GM21447 (cell line): ENCODE results near the gene CACNA2D1.

ENCODE experiments used
- ATAC-seq: cut with Tn5 transposase; IDR thresholded peaks from one replicate; pipeline ENCODE4 v1.9.1; 2021; ENCODE audit not compliant: unreplicated experiment

Gene CACNA2D1

DNA sequence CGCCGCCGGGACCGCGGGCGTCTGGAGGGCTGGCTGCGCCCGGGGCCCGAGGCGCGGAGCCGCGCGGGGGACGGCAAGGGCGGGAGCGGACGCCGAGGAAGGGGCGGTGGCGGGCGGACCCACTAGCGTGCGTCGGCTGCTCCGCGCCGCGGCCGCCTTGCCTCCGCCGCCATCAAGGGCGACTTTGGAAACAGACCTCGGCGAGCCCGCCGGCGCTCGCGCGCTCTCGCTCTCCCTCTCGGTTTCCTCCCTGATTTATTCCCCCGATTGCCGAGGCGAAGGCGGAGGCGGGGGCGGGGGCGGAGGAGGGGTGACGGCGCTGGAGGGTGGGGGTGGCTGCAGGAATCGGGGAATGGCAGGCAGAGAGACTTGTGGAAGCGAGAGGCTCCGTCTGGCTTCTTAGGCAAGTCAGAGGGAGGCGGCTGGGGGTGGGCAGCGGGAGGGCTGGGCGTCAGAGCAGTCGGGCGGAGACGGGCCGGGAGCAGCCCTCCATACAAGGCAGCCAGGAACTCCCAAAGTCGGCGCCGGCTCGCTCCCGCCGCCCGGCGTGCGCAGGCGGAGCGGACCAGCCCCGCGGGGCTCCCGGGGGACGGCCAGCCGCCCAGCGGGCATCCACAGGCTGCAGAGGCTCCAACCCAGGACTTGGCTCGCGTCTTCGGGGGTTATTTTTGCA lies at the start of gene CACNA2D1:
Gene CACNA2D1, minus strand, starts transcription at position 231 of the 673 bp plus-strand sequence.
- ATAC-seq: no peak

DNA sequence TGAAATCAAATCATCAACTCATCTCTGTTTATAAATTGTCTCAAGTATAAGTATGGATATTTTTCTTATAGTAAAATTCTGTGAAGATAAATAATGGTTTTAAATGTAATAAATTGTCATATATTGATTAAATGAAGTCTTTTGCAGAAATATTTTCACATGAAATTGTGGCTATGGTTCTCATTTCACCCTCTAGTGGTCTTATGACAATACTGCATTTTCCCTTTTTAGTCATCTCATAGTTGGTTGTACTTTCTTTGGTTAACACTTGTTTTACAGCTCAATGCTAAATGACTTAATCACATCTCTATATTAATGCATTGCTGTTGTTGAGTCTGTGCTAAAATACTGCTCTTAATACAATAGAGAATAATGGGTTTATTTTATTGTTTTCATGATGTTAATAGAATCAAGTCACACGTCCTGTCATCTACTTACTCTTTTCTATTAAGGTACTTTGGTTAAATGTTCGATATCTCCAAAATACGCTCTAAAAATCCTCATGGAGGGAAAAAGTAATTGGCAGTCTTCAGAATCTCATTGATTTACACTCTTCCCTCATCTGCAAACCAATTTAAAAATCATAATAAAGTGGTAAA lies 38.0 kb upstream of the CACNA2D1 start:
- no peak for ATAC-seq

DNA sequence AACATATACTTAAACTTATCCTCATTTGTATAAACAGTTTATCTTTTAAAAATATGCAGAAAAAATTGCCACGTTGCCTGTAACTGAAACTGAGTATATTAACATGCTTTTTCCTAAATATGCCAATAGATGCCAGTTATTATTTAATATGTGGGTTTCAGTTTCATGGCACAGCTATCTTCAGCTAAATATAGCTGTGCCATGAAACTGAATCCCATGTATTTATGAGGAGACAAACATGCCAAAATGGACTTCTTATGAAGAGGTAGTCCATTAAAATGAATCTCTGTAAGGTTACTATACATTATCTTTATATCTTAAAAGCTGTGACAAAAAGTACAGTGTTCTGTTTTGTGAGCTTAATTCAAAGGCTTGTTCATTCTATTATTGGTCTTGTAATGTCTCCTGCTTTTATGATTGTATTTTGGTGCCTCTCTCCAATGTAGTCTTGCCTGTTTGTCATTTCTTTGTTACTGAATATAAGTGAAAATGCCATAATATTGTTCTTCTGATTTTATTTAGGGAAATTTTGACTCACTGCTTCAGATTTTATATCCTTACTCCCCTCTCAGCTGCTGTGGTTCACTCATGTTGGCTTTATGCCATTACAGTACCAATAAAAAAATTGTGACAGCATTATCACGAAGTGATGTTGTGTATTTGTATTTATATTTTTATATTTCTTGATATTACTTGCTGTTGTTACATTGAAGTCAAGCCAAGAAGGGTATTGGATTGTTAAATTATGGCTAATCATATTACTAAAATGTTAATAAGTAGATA lies 34.3 kb upstream of the CACNA2D1 start:
- ATAC-seq: no peak

DNA sequence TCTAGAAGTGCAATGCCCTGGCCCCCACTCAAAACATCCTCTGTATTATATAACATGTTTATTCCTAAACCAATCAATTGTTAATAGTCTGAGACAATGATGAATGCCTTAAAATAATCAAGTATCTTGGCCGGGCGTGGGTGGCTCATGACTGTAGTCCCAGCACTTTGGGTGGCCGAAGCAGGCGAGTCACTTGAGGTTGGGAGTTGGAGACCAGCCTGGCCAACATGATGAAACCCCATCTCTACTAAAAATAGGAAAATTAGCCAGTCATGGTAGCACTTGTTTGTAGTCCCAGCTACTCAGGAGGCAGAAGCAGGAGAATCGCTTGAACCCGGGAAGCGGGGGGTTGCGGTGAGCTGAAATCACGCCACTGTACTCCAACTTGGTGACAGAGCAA lies 29.4 kb upstream of the CACNA2D1 start:
- no peak for ATAC-seq

DNA sequence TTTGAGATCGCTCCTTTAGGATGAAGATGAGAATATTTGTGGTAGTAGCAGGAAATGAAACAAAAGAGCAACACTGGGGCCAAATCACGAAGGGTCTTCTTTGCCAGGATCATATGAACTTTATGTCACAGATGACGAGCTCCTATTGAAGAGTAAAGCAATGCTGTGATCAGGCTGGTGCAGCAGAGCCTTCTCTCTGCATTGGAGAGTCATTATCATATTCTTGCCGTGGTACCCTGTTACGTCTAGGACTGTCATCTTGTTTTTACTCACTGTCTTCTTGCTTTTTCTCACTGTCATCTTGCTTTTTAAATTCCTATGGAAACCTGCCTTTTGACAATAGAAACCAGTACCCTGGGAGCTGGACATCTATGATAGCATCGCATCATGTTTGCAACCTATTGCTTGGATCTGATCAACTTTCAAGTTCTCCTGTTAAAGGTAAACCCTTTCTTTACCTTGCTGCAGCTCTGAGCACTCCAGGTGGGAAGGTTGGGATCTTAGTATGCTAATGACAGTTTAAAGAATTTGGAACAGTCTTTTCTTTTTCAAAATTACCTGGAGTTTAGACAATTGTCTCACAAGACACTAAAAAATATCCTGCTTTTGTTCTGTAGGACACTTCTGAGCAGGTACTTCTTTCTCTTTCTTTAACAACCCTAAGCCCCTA lies 27.9 kb upstream of the CACNA2D1 start:
- no peak for ATAC-seq

DNA sequence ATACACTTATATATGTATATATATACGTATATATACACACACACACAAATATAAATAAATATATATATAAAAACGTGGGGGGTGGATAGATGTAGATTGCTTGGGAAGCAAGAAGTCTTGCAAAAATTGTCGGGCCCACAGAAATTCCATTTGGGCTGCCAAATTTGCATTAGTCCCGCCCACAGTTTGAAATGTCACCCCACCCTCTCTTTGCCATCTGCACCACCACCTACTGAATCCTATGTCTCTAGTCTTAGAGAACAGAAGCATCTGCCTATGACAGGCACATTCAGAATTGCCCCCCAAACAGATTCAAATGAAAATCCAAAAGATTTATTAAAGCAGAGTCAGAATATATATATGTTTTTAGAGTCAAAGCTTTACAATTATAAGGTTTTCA lies 25.6 kb upstream of the CACNA2D1 start:
- no peak for ATAC-seq

DNA sequence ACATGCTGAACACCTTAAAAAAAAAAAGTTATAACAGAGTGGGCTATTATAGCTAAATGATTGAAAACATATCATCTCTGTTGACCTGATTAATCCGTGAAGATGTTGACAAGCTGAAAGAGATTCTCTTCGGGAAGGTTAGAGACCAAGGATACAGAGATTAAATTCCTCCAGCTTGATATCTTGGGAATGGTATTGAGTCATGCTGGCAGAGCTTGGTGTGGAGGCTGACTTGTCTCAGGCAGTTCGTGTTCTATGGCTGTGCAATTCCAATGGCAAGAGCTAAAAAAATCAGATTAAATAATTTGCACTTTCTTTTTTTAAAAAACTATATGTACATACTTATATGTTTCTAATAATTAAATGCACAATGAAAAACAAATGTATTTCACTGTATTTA lies 24.9 kb upstream of the CACNA2D1 start:
- ATAC-seq: no peak

DNA sequence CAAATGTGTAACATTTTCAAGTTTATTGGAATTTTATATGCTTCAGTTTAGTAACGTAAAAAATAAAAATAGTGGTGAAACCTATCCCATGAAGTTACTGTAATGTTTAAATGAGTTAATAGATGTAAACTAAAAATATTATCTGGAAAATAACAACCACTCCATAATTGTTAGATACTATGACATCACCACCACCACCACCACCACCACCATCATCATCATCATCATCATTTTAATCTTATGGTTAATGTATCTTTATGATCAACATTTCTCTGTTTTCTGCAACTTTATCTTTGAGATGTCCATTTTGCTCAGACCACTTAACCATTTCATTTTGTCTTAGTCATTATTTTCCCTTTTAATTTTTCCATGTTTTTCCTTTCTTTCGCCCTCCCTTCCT lies 23.4 kb upstream of the CACNA2D1 start:
- ATAC-seq: no peak

DNA sequence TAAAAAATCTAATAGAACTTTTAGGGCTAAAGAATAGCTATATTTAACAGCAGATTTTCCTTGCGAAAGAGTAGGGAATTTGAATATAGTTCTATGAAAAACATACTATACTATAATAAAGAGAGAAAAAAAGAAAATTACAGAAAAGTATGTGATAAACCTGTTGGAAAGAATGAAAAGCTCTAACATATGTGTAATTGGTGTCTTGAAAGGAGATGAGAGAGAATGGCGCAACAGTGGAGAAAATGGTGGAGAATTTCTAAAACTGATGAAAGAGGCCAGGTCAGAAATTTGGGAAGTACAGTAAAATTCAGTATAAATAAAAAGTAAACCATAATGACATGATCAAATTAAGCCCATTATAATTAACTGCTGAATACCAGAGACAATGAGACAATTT lies 20.8 kb upstream of the CACNA2D1 start:
- no peak for ATAC-seq

DNA sequence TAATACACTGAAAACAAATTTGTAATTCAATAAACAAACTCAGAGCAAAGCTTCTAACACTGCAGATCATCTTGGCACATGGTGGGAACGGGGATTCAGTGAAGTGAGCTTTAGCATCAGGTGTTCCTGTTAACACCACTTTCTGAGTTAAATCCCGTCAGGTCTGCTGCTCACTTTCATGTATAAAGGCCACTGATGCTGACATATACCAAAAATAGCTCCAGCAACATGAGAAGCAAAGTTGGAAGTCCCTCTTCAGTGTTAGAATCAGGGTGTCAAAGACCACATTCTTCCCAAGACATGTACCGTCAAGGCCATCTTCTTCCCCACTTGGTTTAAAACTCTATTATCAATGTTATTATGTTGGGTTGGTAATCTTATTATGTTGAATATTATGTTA lies 11.7 kb upstream of the CACNA2D1 start:
- no peak for ATAC-seq

DNA sequence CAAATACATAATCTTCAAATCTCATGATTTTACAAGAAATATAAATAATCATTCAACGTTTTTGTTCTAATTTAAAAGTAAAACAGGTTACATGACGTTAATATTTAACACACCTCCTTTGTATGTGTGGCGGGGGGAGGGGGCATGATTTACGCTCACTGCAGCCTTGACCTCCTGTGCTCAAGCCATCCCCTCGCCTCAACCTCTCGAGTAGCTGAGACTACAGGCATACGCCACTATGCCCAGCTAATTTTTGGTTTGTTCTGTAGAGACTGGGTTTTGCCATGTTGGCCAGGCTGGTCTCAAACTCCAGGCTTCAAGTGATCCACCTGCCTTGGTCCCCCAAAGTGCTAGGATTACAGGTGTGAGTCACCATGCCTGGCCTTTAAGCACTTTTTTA lies 7.2 kb upstream of the CACNA2D1 start:
- no peak for ATAC-seq

DNA sequence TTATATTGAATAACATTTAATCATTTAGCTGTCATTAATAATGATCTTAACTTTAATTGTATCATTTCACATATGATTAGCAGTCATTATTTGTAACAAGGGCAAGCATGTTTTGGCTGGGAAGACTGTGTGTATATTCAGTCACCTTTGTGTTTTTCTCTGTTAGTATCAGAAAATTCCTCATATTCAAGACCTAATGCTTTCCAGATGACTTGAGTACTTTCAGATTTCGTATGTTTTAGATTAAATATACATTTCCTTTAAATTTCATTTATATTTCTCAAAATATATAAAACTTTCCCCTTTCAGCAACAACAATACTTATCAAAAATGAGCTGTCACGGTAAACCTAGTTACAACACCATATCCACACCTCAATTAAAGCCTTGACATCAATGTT lies 6.3 kb upstream of the CACNA2D1 start:
- ATAC-seq: no peak

DNA sequence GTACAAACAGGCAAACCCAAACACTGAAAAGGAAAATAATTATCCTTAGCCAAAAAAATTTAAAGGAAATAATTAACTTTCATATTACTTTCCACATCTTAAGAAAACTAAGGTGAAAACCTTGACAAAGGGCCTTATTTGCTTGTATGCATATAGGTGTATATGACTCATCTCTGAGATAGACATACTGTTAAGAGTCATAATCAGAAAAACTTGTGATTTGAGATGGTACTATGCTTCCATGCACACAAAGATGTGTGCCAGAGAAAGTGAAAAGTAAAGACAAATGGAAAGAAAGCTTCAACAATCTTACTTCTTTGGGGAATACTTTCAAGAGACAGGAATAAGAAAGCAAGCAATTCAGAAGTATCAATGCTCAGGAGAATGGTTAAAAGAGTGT lies 3.3 kb upstream of the CACNA2D1 start:
- ATAC-seq: no peak

DNA sequence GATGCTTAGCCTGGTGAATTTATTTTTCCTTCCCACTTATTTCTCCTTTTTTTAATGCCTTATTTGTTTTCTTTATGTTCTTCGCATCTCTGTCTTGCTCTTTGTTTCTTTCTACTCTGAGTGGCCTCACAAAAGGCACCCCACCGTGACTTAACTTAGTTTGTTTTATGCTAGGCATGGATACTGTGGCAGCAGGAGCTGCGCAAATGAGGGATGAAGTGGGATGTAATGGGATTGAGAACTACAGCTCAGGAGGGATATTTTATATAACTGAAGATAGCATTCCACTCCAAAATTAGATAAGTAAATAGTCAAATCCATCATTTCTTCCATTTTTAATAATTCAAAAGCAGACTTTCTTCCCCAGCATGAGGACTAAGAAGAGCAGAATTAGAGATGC lies 1.7 kb upstream of the CACNA2D1 start:
- ATAC-seq: no peak

DNA sequence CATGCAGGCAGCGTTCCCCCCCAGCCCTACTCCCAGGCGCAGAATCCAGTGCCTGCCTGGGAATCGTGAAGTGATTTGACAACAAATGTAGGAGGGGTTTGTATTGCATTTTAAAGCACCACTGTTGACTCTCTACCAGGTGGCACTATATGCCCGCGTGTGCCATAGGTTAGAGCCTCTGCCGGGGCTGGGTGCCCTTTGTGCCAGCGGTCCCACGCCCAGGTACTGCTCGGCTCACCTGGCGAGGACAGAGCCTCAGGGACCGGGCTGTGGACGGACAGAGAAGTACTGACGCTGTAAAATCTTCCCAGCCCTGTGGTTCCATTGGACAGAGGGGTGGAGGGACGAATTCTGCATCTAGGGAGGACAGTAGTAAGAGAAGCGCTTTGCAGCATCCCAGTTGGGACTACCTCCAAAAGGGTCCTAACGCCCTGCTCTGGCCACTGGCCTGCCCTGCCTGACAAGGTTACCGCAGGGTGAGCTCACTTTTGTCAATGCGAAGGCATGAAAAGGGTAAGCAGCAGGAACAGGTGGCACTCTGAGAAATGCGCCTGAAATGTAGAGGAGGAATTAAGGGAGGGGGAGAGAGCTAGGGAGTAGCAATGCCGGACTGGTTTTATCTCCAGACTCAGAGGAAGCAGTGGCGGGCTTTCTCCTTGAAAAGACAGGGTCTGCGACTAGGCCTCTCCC lies 788 bp upstream of the CACNA2D1 start:
- no peak for ATAC-seq

DNA sequence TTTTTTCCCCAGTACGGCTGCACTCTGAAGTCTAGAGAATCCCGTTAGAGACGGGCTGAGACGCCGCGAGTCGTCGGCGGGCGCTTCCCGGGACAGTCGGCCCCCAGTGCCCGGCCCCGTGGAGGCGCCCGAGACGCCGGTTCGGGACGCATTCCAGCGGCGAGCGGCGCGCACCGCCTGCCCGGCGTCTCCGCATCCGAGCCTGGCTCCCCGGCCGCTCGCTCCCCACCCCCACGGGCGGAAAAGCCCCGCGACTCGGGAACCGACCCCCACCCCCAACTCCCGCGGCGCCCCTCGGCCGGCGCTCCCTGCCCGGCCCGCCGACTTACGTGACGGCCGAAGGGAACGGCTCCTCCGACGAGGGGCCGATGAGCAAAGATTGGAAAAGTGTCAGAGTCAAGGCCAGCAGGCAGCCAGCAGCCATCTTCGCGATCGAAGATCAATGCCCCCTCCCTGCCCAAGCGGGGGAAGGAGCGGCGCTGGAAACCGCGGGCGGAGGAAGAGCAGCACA lies 486 bp downstream of the CACNA2D1 start:
- no peak for ATAC-seq

DNA sequence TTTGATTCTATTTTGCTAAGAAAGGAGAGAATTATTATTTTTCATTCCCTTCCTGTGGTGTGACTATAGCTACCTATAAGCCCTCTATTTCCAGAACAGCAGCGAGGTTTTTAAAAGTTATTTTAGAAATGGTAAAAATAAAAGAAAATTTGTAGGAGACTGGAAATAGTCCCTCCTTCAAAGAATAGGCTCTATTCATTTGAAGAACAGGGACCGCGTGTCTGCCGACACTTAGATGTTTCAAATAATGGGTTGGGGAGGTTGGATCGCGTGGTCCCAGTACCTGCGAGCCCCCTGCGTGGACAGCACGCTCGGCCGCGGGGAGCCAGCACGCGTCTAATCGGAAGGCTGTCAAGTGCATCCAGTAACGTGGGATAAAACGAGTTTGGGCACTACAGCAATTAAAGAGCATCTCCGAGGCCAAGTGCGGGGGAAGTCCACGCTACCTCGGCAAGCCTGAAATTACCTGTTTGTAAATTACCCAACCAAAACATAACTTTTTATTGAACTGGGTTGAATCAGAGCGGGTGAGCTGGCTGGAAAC lies 1.0 kb downstream of the CACNA2D1 start:
- ATAC-seq: no peak

DNA sequence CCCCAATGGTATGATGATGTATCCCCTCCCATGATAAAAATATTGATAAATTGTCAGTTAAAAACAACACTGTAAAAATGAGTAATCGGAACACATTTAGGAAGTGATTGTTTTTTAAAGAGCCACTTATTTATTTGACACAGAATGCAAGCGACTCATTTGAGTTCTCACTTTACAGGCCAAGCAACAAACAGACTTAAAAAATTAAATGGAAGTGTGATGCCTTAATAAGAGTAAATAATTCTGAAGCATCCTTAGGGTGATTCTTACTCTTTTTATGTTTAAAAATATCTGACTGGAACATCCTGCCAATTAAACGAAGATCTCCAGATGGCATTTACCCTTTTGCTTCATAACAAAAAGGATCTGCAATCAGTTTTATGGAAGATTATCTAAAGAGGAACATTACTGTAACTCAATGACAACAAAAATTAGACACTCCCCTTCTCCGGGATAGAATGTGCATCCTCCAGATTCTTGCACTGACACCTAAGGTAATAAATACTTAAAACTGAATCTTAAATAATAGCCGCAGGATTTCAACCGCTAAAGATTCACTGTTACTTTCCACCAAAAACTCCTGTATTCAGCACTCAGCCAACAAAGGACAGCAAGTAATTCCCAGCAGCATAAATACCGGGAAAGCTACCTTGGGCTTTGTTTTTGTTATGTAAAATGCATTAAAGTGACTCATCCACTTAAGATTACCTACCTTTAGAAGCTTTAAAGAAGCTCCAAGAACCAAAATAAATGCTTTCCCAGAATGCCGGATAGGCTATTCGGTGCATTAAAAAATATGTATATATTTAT lies 1.7 kb downstream of the CACNA2D1 start:
- no peak for ATAC-seq

DNA sequence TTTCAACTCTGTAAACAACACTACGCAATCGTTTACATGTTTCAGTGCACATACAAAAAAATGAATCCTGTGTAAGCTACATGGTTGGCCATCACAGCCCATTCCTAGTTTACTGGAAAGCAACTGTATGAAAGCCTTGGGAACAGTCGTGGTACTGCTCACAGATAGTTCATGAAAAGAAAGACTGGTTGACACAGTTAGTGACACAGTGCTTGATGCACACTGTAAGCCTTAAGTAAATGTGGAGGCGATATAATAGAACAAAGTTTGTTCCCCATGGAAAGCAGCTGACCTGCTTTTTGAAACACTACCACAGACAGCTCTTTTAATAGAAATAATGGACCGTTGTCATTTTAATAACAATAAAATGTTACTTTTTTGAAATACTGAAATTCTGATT lies 5.1 kb downstream of the CACNA2D1 start:
- no peak for ATAC-seq

DNA sequence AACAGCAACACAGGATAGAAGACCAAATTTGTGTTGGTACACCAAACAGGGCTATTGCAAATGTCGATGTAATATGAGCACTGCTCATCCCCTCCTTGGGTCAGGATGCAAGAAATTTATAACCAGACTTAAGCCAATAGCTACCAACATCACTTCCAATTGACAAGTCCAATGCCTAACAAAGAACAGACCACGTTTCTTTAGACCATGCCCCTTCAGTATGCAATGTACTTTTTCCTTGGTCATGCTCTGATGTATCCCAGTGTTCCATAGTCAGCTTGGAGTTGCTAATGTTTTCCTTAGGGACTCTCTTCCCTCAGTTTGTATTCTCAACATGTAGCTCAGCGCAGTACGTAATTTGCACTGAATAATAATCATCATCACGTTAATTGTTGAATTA lies 7.8 kb downstream of the CACNA2D1 start:
- ATAC-seq: no peak
